HCT116 (cell line): ENCODE data around the gene ANTXR2. TPM values are rescaled to one million over a fixed set of nuclear protein-coding genes. Genes with fewer than 3 reads are reported as not detected.

ENCODE experiments used
- ATAC-seq: fragments of 200-7000 bp; cut with Tn5 transposase; 2 replicates; pipeline ENCODE4 v1.9.1; 2020; ENCODE audit warnings: mild to moderate bottlenecking, moderate library complexity
- BruUV-seq: library from RNA; stranded (reverse); fragments of 400-500 nt; replicated peaks from 2 replicates; lab custom pipeline; 2021; lab: Mats Ljungman, UMichigan
- CTCF ChIA-PET: fragments of 300-600 bp; sonication (Branson Sonifier 250); formaldehyde crosslinking; loops from one replicate; lab custom pipeline; 2021; ENCODE audit warnings: antibody characterized with exemption; lab: Charles Lee
- POLR2A ChIA-PET: fragments of 300-600, 350-600 bp; sonication (Branson Sonifier 250); formaldehyde crosslinking; loops from one replicate; lab custom pipeline; 2021; ENCODE audit warnings: antibody characterized with exemption; lab: Charles Lee
- RAD21 ChIA-PET, 2 experiments: fragments of 300-600 bp; sonication (Branson Sonifier 250); formaldehyde crosslinking; loops; one replicate each; lab custom pipeline; 2023; ENCODE audit warnings: low total read pairs in 2 of 2; ENCODE audit not compliant: uncharacterized antibody in 2 of 2, unreplicated experiment in 2 of 2, low non-redundant PET in 1 of 2; lab: Charles Lee
- DNase-seq: peaks from one replicate; pipeline ENCODE4 v3.0.0-alpha.2; 2010; ENCODE audit warnings: low read depth, low spot score
- H2AFZ ChIP-seq: fragments of 200-600 bp; shearing (Covaris generic), sonication (generic); 2 replicates; pipeline ENCODE4 v1.6.1; 2017; ENCODE audit warnings: low read depth, mixed run types, mixed read lengths, antibody characterized with exemption, low read length; ENCODE audit not compliant: poor library complexity, severe bottlenecking
- H3K27ac ChIP-seq: 2 replicates; pipeline ENCODE4 v1.5.1; 2012; ENCODE audit warnings: low read depth, low read length
- H3K27me3 ChIP-seq: fragments of 200-600 bp; sonication (generic); 2 replicates; pipeline ENCODE4 v1.6.1; 2016; ENCODE audit warnings: mixed run types, low read length, mixed read lengths; ENCODE audit not compliant: insufficient read depth
- H3K36me3 ChIP-seq, 2 experiments: fragments of 200-500 bp in 1 of 2; fragments of 200-600 bp in 1 of 2; sonication (Bioruptor generic) in 1 of 2; sonication (generic) in 1 of 2; 2 replicates each; pipeline versions ENCODE4 v1.5.1 to v1.6.1; 2014 to 2016; ENCODE audit warnings: low read length in 2 of 2, inconsistent platforms in 1 of 2, mixed read lengths in 1 of 2, mixed run types in 1 of 2; ENCODE audit not compliant: insufficient read depth in 2 of 2, control insufficient read depth in 1 of 2
- H3K4me1 ChIP-seq, 2 experiments: fragments of 200-600 bp in 1 of 2; sonication (generic) in 1 of 2; 2 replicates each; pipeline versions ENCODE4 v1.5.1 to v1.6.1; 2012 to 2017; ENCODE audit warnings: low read length in 2 of 2, inconsistent platforms in 1 of 2, mild to moderate bottlenecking in 1 of 2, mixed read lengths in 1 of 2, mixed run types in 1 of 2, moderate library complexity in 1 of 2; ENCODE audit not compliant: insufficient read depth in 2 of 2, control insufficient read depth in 1 of 2
- H3K4me2 ChIP-seq: fragments of 200-600 bp; sonication (generic); 2 replicates; pipeline ENCODE4 v1.6.1; 2017; ENCODE audit warnings: mixed run types, low read length, mixed read lengths
- H3K4me3 ChIP-seq, 2 experiments: fragments of 200-600 bp in 1 of 2; sonication (generic) in 1 of 2; replicated peaks in 1 of 2; 2 replicates each; pipeline ENCODE4 v1.5.1; 2011 to 2016; ENCODE audit warnings: low read length in 2 of 2, control low read depth in 1 of 2, low read depth in 1 of 2, mild to moderate bottlenecking in 1 of 2, mixed read lengths in 1 of 2, mixed run types in 1 of 2
- H3K79me2 ChIP-seq: fragments of 200-600 bp; sonication (generic); 2 replicates; pipeline ENCODE4 v1.6.1; 2017; ENCODE audit warnings: mild to moderate bottlenecking, mixed run types, low read length, moderate library complexity, mixed read lengths; ENCODE audit not compliant: insufficient read depth
- H3K9ac ChIP-seq: fragments of 200-600 bp; sonication (generic); 2 replicates; pipeline ENCODE4 v1.6.1; 2016; ENCODE audit warnings: low read length, mixed read lengths
- H3K9me2 ChIP-seq: fragments of 200-600 bp; sonication (generic), shearing (Covaris generic); 2 replicates; pipeline ENCODE4 v1.6.1; 2017; ENCODE audit warnings: mixed run types, mild to moderate bottlenecking, moderate library complexity; ENCODE audit not compliant: insufficient read depth
- H3K9me3 ChIP-seq, 2 experiments: fragments of 200-500 bp in 1 of 2; fragments of 200-600 bp in 1 of 2; sonication (Bioruptor generic) in 1 of 2; sonication (generic) in 1 of 2; 2 replicates each; pipeline ENCODE4 v1.6.1; 2014 to 2017; ENCODE audit warnings: low read length in 2 of 2, mixed read lengths in 2 of 2, inconsistent platforms in 1 of 2, low read depth in 1 of 2, mild to moderate bottlenecking in 1 of 2, mixed run types in 1 of 2, moderate library complexity in 1 of 2; ENCODE audit not compliant: control insufficient read depth in 1 of 2, insufficient read depth in 1 of 2
- H4K20me1 ChIP-seq: fragments of 200-600 bp; sonication (generic), shearing (Covaris generic); 2 replicates; pipeline ENCODE4 v1.6.1; 2017; ENCODE audit warnings: mixed run types, mild to moderate bottlenecking, moderate library complexity; ENCODE audit not compliant: insufficient read depth
- CBX3 ChIP-seq: IDR thresholded peaks from 2 replicates; pipeline ENCODE4 v1.6.1; 2012; ENCODE audit warnings: low read depth
- ELF1 ChIP-seq: IDR thresholded peaks from 2 replicates; pipeline ENCODE4 v1.6.1; 2012; ENCODE audit warnings: low read depth, borderline replicate concordance
- EZH2 ChIP-seq: fragments of 200-600 bp; sonication (generic); IDR thresholded peaks from 2 replicates; pipeline ENCODE4 v1.6.1; 2017; ENCODE audit warnings: antibody characterized with exemption, mixed run types
- FOSL1 ChIP-seq: IDR thresholded peaks from 2 replicates; pipeline ENCODE4 v1.6.1; 2012; ENCODE audit warnings: low read depth
- JUND ChIP-seq: IDR thresholded peaks from 2 replicates; pipeline ENCODE4 v1.6.1; 2012
- POLR2A ChIP-seq: IDR thresholded peaks from 2 replicates; pipeline ENCODE4 v1.7.0; 2011; ENCODE audit warnings: borderline replicate concordance; ENCODE audit not compliant: insufficient read depth, insufficient read length; ENCODE audit errors: extremely low read depth
- RAD21 ChIP-seq: IDR thresholded peaks from 2 replicates; pipeline ENCODE4 v1.6.1; 2012; ENCODE audit warnings: low read depth, mild to moderate bottlenecking
- SRF ChIP-seq: IDR thresholded peaks from 2 replicates; pipeline ENCODE4 v1.6.1; 2012; ENCODE audit warnings: low read depth
- TCF7L2 ChIP-seq: IDR thresholded peaks from 2 replicates; pipeline ENCODE4 v1.7.0; 2011; ENCODE audit warnings: borderline replicate concordance, inconsistent platforms; ENCODE audit not compliant: insufficient read depth, insufficient read length; ENCODE audit errors: extremely low read depth
- ZNF274 ChIP-seq: fragments of 200-500 bp; sonication (Bioruptor generic); IDR thresholded peaks from 2 replicates; pipeline ENCODE4 v1.6.1; 2014; ENCODE audit warnings: mild to moderate bottlenecking, low read depth, low read length, inconsistent platforms
- intact Hi-C: fragments of 100-400 bp; cut with micrococcal nuclease; formaldehyde crosslinking; loops from 2 replicates; pipeline ENCODE4 v1.10.0; 2022
- total RNA-seq: library from RNA; stranded (reverse); gene quantifications from one replicate; pipeline ENCODE4 v1.2.1, GENCODE V29; 2021; ENCODE audit not compliant: unreplicated experiment
- TF ChIP-seq, protein P1 (sequence below): IDR thresholded peaks from 2 replicates; pipeline ENCODE4 v1.6.1; 2012
- TF ChIP-seq, protein P2 (sequence below): IDR thresholded peaks from 2 replicates; pipeline ENCODE4 v1.6.1; 2012
- TF ChIP-seq, protein P3 (sequence below): IDR thresholded peaks from 2 replicates; pipeline ENCODE4 v1.6.1; 2011; ENCODE audit warnings: mild to moderate bottlenecking, low read length, moderate library complexity; ENCODE audit not compliant: insufficient replicate concordance; ENCODE audit errors: extremely low read depth

The ANTXR2 gene
- total RNA-seq, 1 experiment from 2014 or later, result 6.3 TPM

DNA sequence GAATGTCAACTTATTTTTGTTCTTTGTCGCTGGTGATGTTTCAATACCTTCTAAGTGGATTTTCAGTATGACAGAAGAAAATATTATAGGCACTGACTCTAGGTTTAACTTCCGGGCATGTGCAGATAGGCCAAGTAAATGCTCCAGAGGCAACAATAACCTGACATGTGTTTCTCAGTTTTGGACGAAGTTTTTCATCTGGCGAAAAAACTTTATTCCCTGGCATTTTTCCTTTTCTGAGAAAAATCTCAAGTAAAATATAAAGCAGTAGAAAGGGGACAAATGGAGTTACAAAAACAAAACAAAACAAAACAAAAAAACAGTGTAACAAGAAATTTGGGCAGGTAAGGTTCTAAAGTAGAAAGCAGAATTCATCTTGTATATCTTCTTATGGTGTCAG is 173.5 kb downstream of the ANTXR2 start (continued):
- no peak for TF ChIP-seq ZNF274
- no peak for TF ChIP-seq TCF7L2
- TF ChIP-seq ELF1, result no peak
- no peak for TF ChIP-seq EZH2
- TF ChIP-seq JUND, result no peak
- TF ChIP-seq, protein P1, sequence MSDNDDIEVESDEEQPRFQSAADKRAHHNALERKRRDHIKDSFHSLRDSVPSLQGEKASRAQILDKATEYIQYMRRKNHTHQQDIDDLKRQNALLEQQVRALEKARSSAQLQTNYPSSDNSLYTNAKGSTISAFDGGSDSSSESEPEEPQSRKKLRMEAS, result no peak

DNA sequence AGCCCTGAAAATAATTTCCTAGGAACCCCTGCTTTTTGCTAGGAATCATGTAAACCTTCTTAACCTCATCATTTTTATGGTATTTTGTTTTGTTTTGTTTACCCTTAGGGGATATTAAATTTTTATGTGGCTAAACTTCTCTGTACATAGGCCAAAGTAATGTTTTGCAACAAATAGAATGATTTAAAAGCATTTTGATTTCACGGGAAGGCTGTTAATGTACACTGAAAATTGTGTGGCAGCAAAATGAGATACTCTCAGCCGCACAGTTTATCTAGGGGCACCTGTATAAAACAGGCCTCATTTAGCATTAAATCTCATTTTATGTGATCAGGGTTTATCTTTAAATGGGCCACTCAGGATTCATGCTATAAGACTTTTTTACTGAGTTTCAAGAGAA is 175.0 kb downstream of the ANTXR2 start:
- Histone ChIP-seq H3K27me3 (no peaks in the 10 kb centered on the region; the same call in 1 of the 2 replicates), H3K4me1 (no peaks in the 10 kb centered on the region), H3K36me3 (no peaks in the 10 kb centered on the region), H2AFZ (no peak overlapping the region), H3K9me2 (no peaks in the 10 kb centered on the region), H3K79me2 (no peaks in the 10 kb centered on the region), H3K4me2 (no peak overlapping the region), H3K9me3 (no peaks in the 10 kb centered on the region), H4K20me1 (no peaks in the 10 kb centered on the region), H3K9ac (no peak overlapping the region), H3K4me3 (no peak overlapping the region), H3K27ac (no peak overlapping the region)
- DNase-seq, result no peak
- RAD21 ChIA-PET, result no interaction called here
- ATAC-seq, result no peak
- POLR2A ChIA-PET, result no interaction called here
- intact Hi-C loops, result no loop called here
- TF ChIP-seq, protein P1, result no peak
- TF ChIP-seq CBX3 (no peak), EZH2 (no peak), ELF1 (no peak), FOSL1 (no peak), SRF (no peak), POLR2A (no peak), JUND (no peak), RAD21 (no peak), TCF7L2 (no peak)
- TF ChIP-seq, protein P2, sequence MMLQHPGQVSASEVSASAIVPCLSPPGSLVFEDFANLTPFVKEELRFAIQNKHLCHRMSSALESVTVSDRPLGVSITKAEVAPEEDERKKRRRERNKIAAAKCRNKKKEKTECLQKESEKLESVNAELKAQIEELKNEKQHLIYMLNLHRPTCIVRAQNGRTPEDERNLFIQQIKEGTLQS, result no peak
- TF ChIP-seq, protein P3, sequence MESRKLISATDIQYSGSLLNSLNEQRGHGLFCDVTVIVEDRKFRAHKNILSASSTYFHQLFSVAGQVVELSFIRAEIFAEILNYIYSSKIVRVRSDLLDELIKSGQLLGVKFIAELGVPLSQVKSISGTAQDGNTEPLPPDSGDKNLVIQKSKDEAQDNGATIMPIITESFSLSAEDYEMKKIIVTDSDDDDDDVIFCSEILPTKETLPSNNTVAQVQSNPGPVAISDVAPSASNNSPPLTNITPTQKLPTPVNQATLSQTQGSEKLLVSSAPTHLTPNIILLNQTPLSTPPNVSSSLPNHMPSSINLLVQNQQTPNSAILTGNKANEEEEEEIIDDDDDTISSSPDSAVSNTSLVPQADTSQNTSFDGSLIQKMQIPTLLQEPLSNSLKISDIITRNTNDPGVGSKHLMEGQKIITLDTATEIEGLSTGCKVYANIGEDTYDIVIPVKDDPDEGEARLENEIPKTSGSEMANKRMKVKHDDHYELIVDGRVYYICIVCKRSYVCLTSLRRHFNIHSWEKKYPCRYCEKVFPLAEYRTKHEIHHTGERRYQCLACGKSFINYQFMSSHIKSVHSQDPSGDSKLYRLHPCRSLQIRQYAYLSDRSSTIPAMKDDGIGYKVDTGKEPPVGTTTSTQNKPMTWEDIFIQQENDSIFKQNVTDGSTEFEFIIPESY, result no peak
- CTCF ChIA-PET, result no interaction called here
- no TSS peak for BruUV-seq
